GM12873 (cell line): Measurements from ENCODE around the gene NFIX.

ENCODE experiments used
- CTCF ChIP-seq: IDR thresholded peaks from 2 replicates; pipeline ENCODE4 v1.5.1; 2012; ENCODE audit warnings: low read depth, mild to moderate bottlenecking, moderate library complexity, low read length, control low read depth; ENCODE audit not compliant: insufficient read depth; ENCODE audit errors: missing control alignments

The NFIX gene

GRCh38 chr19:13102416-13102665 is 107.1 kb downstream of the NFIX start:
- no peak for TF ChIP-seq CTCF

DNA sequence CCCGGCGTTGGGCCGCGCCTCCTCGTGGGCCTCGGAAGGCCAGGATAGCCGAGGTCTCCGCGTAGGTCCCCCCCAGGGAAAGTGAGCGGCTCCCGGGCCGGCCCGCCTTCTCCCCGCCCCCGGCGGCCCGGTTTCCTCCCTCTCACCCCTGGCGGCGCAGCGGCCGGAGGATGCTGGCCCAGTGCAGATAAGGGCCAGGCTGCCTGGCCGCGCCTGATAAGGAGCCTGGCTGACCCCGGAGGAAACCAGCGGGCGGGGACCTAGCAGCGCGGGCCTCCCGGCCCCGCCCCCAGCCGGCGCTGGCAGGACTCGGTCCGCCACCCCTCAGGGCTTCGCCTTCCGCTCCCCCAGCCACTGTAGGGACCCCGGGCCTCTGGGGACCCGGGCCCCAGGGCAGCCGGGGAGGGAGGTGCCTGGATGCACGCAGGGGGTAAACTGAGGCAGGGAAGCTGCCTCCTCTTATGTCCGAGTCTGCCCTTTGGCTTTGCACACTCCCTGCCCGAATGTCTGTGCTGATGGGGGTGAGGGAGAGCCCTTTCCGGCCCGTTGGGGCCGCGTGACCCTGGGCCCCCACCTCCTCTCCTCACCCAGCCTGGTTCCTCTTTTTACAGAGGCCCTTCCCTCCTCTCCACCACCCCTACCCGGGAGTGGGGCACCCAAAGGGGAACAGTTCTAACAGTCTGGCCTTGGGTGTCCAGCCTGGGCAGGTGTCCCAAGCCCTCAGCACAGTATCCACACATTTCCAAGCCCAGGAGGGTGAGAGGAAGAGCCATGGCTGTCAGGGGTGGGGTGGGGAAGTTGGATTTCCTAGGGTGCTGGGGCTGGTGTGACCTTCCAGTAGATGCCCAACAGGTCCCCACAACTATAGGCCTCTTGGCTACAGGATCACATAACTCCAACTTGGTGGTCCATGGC is 107.6 kb downstream of the NFIX start, which contains the start of gene LYL1:
LYL1 (minus strand) TSS at position 193 of the 915 bp plus-strand sequence. CDS start 1,687 bp downstream, outside the sequence.
- no peak for TF ChIP-seq CTCF

- TF ChIP-seq CTCF, result no peak
These were observed 108.5 kb downstream of the NFIX start for GRCh38 chr19:13103581-13104359.

DNA sequence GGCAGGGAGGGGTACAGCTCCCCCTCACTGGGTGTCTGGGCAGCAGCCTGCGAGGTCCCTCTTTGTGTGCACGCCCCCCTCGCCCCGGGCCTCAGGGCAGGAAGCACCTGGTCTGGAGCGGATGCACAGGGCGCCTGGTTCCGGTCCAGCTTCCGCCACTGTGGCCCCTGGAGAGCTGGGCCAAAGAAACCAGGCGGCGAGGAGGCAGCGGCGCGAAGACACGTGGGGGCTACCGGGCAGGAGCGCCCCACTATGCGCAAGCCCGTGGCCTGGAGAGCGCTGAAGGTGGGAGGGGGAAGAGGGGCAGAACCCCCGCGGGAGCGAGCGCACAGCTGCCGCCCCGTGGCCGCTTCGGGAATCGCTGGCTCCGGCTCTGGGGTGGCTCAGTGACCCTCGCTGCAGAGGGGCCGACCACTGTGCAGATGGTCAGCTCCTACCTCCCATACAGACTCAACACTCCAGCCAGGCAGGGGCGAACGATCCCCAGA is 109.1 kb downstream of the NFIX start:
- peak; percentile 97 for TF ChIP-seq CTCF

DNA sequence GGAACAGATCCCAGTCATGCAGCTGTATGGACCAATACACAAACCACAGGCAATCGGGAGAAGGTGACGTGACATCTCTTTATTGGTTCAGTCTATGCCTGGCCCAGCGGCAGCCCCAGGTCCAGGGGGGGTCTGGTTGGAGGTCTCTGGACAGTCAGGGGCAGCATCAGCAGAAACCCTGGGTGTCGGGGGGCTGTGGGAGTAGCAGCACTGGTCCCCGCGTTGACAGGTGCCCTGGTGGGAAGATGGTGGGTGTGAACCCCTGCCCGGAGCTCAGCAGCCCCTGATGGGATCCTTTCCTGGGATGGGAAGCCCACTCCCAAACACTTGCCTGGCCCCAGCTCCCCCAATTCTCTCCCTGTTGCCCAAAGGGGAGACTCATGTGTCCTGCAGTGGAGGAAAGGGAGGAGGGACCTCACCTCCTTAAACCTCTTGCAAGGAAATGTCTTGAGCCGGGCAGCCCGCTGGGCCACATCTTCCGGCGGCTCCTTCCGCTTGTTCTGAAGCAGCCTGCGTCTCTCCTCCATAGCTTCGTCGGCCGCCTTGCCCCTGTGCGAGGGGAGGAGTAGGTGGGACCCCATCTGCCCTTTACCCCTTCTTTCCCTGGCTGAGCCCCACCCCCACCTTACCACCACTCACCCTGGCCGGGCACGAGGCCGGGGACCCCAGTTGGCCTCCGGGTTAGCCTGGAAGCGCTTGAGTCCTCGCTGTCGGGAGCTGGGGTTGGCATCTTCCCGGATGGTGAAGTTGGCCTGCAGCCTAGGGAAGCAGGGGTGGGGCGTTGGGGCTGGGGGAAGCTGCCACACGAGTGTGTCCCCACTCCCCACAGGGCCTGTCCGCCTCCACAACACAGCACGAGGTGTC is 109.8 kb downstream of the NFIX start:
- TF ChIP-seq CTCF, result no peak

- TF ChIP-seq CTCF, result no peak
These were observed 114.3 kb downstream of the NFIX start for GRCh38 chr19:13109361-13110098.
